ENCODE measurements around the gene PPP6R3.

The PPP6R3 gene

DNA sequence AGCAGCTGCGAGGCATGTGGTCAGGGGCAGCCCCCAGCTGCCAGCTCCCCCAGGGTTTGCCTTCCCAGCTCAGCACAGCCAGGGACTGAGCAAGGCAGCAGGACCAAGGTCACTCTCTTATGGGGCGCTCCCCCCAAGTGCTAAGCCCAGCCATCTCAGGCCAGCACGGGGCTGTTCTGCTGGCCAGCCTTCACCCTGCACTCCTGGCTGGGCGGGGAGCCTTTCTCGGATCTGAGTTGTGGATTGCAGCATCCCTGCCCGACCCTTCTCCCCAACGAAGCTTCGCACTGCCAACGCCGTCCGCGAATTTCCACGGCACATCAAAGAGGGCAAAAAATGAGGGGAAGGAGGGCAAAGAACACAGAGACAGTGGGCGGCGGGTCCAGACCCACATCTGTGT lies 181.3 kb downstream of the PPP6R3 start:
- no peak for DNase-seq
- H3K4me3 ChIP-seq (ENCODE audit: low read depth, low read length): no peak overlapping the region
- no peaks in the 10 kb centered on the region for H3K36me3 ChIP-seq (replicated peaks)
- H3K27ac ChIP-seq: no peak overlapping the region
- H3K27me3 ChIP-seq (replicated peaks): peaks cover 8% of the 10 kb centered on the region
- TF ChIP-seq, protein P1, sequence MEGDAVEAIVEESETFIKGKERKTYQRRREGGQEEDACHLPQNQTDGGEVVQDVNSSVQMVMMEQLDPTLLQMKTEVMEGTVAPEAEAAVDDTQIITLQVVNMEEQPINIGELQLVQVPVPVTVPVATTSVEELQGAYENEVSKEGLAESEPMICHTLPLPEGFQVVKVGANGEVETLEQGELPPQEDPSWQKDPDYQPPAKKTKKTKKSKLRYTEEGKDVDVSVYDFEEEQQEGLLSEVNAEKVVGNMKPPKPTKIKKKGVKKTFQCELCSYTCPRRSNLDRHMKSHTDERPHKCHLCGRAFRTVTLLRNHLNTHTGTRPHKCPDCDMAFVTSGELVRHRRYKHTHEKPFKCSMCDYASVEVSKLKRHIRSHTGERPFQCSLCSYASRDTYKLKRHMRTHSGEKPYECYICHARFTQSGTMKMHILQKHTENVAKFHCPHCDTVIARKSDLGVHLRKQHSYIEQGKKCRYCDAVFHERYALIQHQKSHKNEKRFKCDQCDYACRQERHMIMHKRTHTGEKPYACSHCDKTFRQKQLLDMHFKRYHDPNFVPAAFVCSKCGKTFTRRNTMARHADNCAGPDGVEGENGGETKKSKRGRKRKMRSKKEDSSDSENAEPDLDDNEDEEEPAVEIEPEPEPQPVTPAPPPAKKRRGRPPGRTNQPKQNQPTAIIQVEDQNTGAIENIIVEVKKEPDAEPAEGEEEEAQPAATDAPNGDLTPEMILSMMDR (IDR thresholded peaks at IDR 0.05; ENCODE audit: low read depth, low read length, missing control alignments): no peak
- in situ Hi-C loops (cut with HindIII; ENCODE audit: low pct_ligation_motif_present, low sequenced_read_pairs): loop anchor here (25.0 kb wide), 1 partner anchor 220 kb away; no protein-coding TSS in a partner anchor

DNA sequence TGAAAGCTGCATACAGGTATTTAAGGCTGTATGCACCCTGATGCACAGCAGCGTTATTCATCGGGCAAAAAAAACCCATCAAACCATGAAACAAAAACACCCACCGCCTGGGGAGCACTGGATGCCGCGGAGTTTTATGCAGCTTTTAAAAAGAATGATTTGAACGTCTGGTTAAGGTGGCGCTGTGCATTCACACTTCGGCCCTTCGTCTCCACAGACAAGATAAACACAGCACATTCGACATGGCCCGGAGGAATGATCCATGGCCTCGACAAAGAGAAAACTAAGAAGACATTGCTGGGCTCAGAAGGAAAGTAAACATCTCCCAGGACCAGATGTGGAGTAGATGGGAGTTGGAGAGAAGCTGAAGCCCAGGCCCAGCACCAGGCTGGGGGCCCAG lies 183.0 kb downstream of the PPP6R3 start:
- in situ Hi-C loops (cut with HindIII; ENCODE audit: low pct_ligation_motif_present, low sequenced_read_pairs): loop anchor here (25.0 kb wide), 1 partner anchor 219 kb away; no protein-coding TSS in a partner anchor
- TF ChIP-seq, protein P1 (IDR thresholded peaks at IDR 0.05; ENCODE audit: low read depth, low read length, missing control alignments): peak; percentile 46
- no peak overlapping the region for H3K4me3 ChIP-seq (ENCODE audit: low read depth, low read length)
- DNase-seq: peak; percentile 27
- no peaks in the 10 kb centered on the region for H3K36me3 ChIP-seq (replicated peaks)
- H3K27me3 ChIP-seq (replicated peaks): peaks cover 14% of the 10 kb centered on the region
- H3K27ac ChIP-seq: no peak overlapping the region

DNA sequence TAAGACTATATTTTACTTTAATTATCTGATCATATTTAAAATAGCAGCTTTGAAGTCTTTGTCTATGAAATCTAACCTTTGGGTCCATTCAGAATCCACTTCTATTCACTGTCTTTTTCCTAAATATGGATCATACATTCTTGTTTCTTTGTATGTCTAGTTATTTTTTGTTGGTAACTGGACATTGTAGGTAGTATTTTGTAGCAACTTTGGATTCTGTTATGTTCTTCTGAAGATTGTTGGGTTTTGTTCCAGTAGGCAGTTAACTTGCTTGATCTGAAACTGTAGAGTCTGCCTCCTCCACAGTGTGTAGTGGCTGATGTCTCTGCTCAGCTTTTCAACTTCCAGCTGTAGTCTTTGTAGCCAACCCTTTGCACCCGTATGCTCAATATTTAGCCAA lies 186.3 kb downstream of the PPP6R3 start:
- in situ Hi-C loops (cut with HindIII; ENCODE audit: low pct_ligation_motif_present, low sequenced_read_pairs): loop anchor here (25.0 kb wide), 1 partner anchor 215 kb away; no protein-coding TSS in a partner anchor
- TF ChIP-seq, protein P1 (IDR thresholded peaks at IDR 0.05; ENCODE audit: low read depth, low read length, missing control alignments): no peak
- H3K27me3 ChIP-seq (replicated peaks): peaks cover 23% of the 10 kb centered on the region

DNA sequence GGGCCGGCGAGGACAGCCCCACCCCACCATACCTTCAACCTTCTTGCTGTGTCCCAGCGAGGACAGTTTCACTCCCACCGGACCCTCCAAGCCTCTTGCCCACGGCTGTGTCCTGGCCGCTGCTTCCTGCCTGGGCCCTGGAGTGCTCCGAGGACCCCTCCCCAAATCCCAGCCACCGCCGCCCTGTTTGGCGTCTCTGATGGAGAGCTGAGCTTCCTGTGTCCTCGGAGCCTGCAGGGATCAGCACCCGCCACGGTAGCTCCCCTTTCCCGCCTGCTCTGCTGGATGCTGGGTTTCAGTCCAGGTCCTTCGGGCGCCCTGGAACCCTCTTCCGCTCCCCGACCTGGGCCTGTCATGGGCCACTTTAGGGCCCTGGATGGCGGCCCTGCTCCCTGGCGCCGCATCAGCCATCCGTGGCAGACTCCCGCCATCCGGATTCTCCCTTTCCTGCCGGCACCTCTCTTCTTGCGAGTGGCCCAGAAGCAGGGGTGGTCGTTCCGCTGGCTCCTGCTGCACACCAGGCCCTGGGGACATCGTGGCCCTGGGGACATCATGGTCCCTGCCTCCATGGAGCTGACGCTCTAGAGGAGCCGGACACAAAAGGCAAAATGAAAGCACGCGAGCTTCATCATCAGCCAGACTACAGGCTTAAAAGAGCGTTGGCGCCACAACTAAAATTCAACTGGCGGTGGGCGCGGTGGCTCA lies 189.5 kb downstream of the PPP6R3 start:
- Histone ChIP-seq H3K27me3 (replicated peaks) (peaks cover 31% of the 10 kb centered on the region), H3K4me3 (ENCODE audit: low read depth, low read length) (no peak overlapping the region), H3K27ac (no peak overlapping the region), H3K36me3 (replicated peaks) (no peaks in the 10 kb centered on the region)
- DNase-seq: no peak
- TF ChIP-seq, protein P1 (IDR thresholded peaks at IDR 0.05; ENCODE audit: low read depth, low read length, missing control alignments): no peak
- in situ Hi-C loops (cut with HindIII; ENCODE audit: low pct_ligation_motif_present, low sequenced_read_pairs): loop anchor here (25.0 kb wide), 1 partner anchor 212 kb away; no protein-coding TSS in a partner anchor

More for the DNA sequence above, 186.3 kb downstream of the PPP6R3 start:
- Histone ChIP-seq H3K36me3 (replicated peaks) (no peaks in the 10 kb centered on the region), H3K4me3 (ENCODE audit: low read depth, low read length) (no peak overlapping the region), H3K27ac (no peak overlapping the region)
- no peak for DNase-seq

DNA sequence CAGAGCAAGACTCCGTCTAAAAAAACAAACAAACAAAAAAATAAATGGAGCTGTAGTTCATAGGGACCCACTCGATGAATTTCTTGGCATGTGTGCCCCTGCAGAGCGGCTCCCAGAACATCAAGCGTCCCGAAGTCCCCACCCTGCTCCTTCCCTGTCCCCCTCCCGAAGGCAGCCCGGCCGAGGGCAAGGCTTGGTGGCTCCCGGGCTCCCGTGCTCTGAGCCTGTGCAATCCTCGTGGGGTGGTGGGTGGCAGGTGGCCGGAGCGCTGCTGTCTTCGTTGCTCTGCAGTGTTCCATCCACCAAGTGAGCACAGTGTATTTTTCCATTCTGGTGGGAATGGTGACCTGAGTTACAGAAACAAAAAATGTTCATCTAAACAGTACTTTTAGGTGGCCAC lies 190.2 kb downstream of the PPP6R3 start:
- Histone ChIP-seq H3K27me3 (replicated peaks) (peaks cover 38% of the 10 kb centered on the region), H3K4me3 (ENCODE audit: low read depth, low read length) (no peak overlapping the region), H3K27ac (no peak overlapping the region), H3K36me3 (replicated peaks) (no peaks in the 10 kb centered on the region)
- no peak for DNase-seq
- in situ Hi-C loops (cut with HindIII; ENCODE audit: low pct_ligation_motif_present, low sequenced_read_pairs): no loop called here
- TF ChIP-seq, protein P1 (IDR thresholded peaks at IDR 0.05; ENCODE audit: low read depth, low read length, missing control alignments): no peak
